K562 (cell line): ENCODE results near the gene DCLK2. TPM values are rescaled to one million over a fixed set of nuclear protein-coding genes. Genes with fewer than 3 reads are reported as not detected.

ENCODE experiments used
- ATAC-seq: fragments of 200-7000 bp; cut with Tn5 transposase; 3 replicates; pipeline ENCODE4 v1.9.1; 2020; ENCODE audit warnings: moderate library complexity
- BruUV-seq: library from RNA; stranded (reverse); fragments of 400-500 nt; replicated peaks from 2 replicates; lab custom pipeline; 2021; lab: Mats Ljungman, UMichigan
- CTCF ChIA-PET: fragments of 300-600 bp; formaldehyde crosslinking; extraction: SDS; loops from one replicate; lab custom pipeline; 2021; ENCODE audit warnings: low intra/inter-chr PET ratio; lab: Yijun Ruan, JAX
- POLR2A ChIA-PET: fragments of 300-600, 350-650 bp; sonication (Branson Sonifier 250); formaldehyde crosslinking; extraction: SDS; loops from one replicate; lab custom pipeline; 2021; ENCODE audit warnings: antibody characterized with exemption, inconsistent platforms; lab: Yijun Ruan, JAX
- DNase-seq, 4 experiments: peaks; one replicate each; pipeline versions ENCODE4 v3.0.0 to v3.0.0-alpha.2; 2011 to 2018; ENCODE audit warnings: low spot score in 3 of 4, mixed read lengths in 3 of 4; ENCODE audit errors: extremely low read depth in 1 of 4
- FAIRE-seq: peaks from 2 replicates; lab custom pipeline; 2011; peaks lifted over from hg19 to GRCh38; lab: Jason Lieb, UNC
- H2AFZ ChIP-seq: 2 replicates; pipeline ENCODE4 v1.6.0; 2011; ENCODE audit warnings: low read depth, low read length, control low read depth, inconsistent platforms
- H3K27ac ChIP-seq: fragments of 200-600 bp; 3 replicates; pipeline ENCODE4 v1.8.0; 2011; ENCODE audit warnings: low read depth, mild to moderate bottlenecking, control low read depth, inconsistent platforms, low read length, moderate library complexity, mixed read lengths; ENCODE audit errors: extremely low read depth
- H3K27me3 ChIP-seq, 2 experiments: fragments of 300-600 bp in 1 of 2; 2 replicates in 1 of 2; 3 replicates in 1 of 2; pipeline versions ENCODE4 v1.6.0 to v1.8.0; 2011; ENCODE audit warnings: inconsistent platforms in 2 of 2, low read length in 2 of 2, mild to moderate bottlenecking in 1 of 2, mixed read lengths in 1 of 2, moderate library complexity in 1 of 2; ENCODE audit not compliant: control insufficient read depth in 2 of 2, insufficient read depth in 2 of 2
- H3K36me3 ChIP-seq: fragments of 300-600 bp; 3 replicates; pipeline ENCODE4 v1.8.0; 2011; ENCODE audit warnings: mild to moderate bottlenecking, low read length, inconsistent platforms; ENCODE audit not compliant: control insufficient read depth, insufficient read depth
- H3K4me1 ChIP-seq, 2 experiments: fragments of 200-600 bp in 1 of 2; replicated peaks in 1 of 2; 2 replicates in 1 of 2; 3 replicates in 1 of 2; pipeline versions ENCODE4 v1.5.1 to v1.8.0; 2011; ENCODE audit warnings: inconsistent platforms in 2 of 2, low read length in 2 of 2, mild to moderate bottlenecking in 1 of 2, mixed read lengths in 1 of 2, moderate library complexity in 1 of 2; ENCODE audit not compliant: control insufficient read depth in 2 of 2, insufficient read depth in 2 of 2
- H3K4me2 ChIP-seq: 2 replicates; pipeline ENCODE4 v1.6.1; 2011; ENCODE audit warnings: low read length, control low read depth, inconsistent platforms, mixed read lengths; ENCODE audit not compliant: insufficient read depth
- H3K4me3 ChIP-seq: fragments of 200-600 bp; sonication (generic), shearing (Covaris generic); 2 replicates; pipeline ENCODE4 v1.5.1; 2016; ENCODE audit warnings: control low read depth, inconsistent platforms
- H3K79me2 ChIP-seq: fragments of 200-600 bp; 3 replicates; pipeline ENCODE4 v1.8.0; 2011; ENCODE audit warnings: low read length, inconsistent platforms; ENCODE audit not compliant: control insufficient read depth, insufficient read depth
- H3K9ac ChIP-seq, 2 experiments: 2 replicates each; pipeline versions ENCODE4 v1.6.0 to v1.6.1; 2011; ENCODE audit warnings: low read depth in 2 of 2, low read length in 2 of 2, control low read depth in 1 of 2, inconsistent platforms in 1 of 2, mild to moderate bottlenecking in 1 of 2, mixed read lengths in 1 of 2; ENCODE audit not compliant: insufficient read depth in 1 of 2
- H3K9me1 ChIP-seq: one replicate; pipeline ENCODE4 v1.6.0; 2011; ENCODE audit warnings: inconsistent platforms, mild to moderate bottlenecking, low read length, moderate library complexity; ENCODE audit not compliant: control insufficient read depth, insufficient read depth
- H3K9me3 ChIP-seq: replicated peaks from 2 replicates; pipeline ENCODE4 v1.5.1; 2011; ENCODE audit warnings: low read depth, low read length, inconsistent platforms; ENCODE audit not compliant: control insufficient read depth, insufficient read depth
- H4K20me1 ChIP-seq: replicated peaks from 2 replicates; pipeline ENCODE4 v1.6.1; 2011; ENCODE audit warnings: low read length, inconsistent platforms, mixed read lengths; ENCODE audit not compliant: control insufficient read depth, insufficient read depth
- DEAF1 ChIP-seq: fragments of 450-650 bp; formaldehyde crosslinking; IDR thresholded peaks from 2 replicates; pipeline ENCODE4 v1.4.0; 2020; ENCODE audit warnings: mild to moderate bottlenecking, moderate library complexity
- ELF2 ChIP-seq: fragments of 250-450 bp; sonication (Bioruptor Pico); IDR thresholded peaks from 2 replicates; pipeline ENCODE4 v1.5.0; 2021; ENCODE audit warnings: mild to moderate bottlenecking
- ETS2 ChIP-seq: IDR thresholded peaks from 2 replicates; pipeline ENCODE4 v1.6.1; 2016; ENCODE audit warnings: borderline replicate concordance, missing genetic modification characterization, mild to moderate bottlenecking, moderate library complexity, missing compliant biosample characterization; ENCODE audit not compliant: poor library complexity, severe bottlenecking
- ETV5 ChIP-seq: sonication (generic); formaldehyde crosslinking; IDR thresholded peaks from 2 replicates; pipeline ENCODE4 v1.4.0; 2020; ENCODE audit warnings: low read depth, mild to moderate bottlenecking, missing genetic modification reagents
- HNRNPK ChIP-seq: fragments of 200-400 bp; formaldehyde crosslinking; IDR thresholded peaks from one replicate; pipeline ENCODE4 v1.6.1; 2018; ENCODE audit warnings: mild to moderate bottlenecking, low read depth, low read length; ENCODE audit not compliant: poor library complexity, severe bottlenecking
- IRF9 ChIP-seq: fragments of 450-650 bp; IDR thresholded peaks from 2 replicates; pipeline ENCODE4 v1.6.1; 2016; ENCODE audit warnings: missing biosample characterization, missing genetic modification characterization
- KLF6 ChIP-seq: fragments of 250-450 bp; sonication (Bioruptor Pico); IDR thresholded peaks from 2 replicates; pipeline ENCODE4 v1.4.0; 2020; ENCODE audit warnings: mild to moderate bottlenecking, moderate library complexity, borderline replicate concordance
- MXD1 ChIP-seq: fragments of 250-450 bp; sonication (Bioruptor Pico); IDR thresholded peaks from 2 replicates; pipeline ENCODE4 v1.8.0; 2021; ENCODE audit warnings: borderline replicate concordance, mild to moderate bottlenecking, moderate library complexity; ENCODE audit not compliant: poor library complexity, severe bottlenecking
- NEUROD1 ChIP-seq: fragments of 150-350 bp; IDR thresholded peaks from 2 replicates; pipeline ENCODE4 v1.6.1; 2014; ENCODE audit warnings: borderline replicate concordance, low read length, low read depth; ENCODE audit not compliant: partially characterized antibody
- POLR2B ChIP-seq: fragments of 450-650 bp; IDR thresholded peaks from 2 replicates; pipeline ENCODE4 v1.6.1; 2018; ENCODE audit warnings: low read depth; ENCODE audit not compliant: partially characterized antibody
- PRMT5 ChIP-seq: sonication (generic); formaldehyde crosslinking; IDR thresholded peaks from 2 replicates; pipeline ENCODE4 v1.5.0; 2020; ENCODE audit warnings: missing genetic modification reagents
- RNF219 ChIP-seq: fragments of 250-450 bp; sonication (Bioruptor Pico); IDR thresholded peaks from 2 replicates; pipeline ENCODE4 v1.5.0; 2022; ENCODE audit warnings: mild to moderate bottlenecking
- SMAD3 ChIP-seq: fragments of 450-650 bp; formaldehyde crosslinking; conservative IDR thresholded peaks from 2 replicates; pipeline ENCODE4 v1.4.0; 2020; ENCODE audit warnings: mild to moderate bottlenecking
- TBP ChIP-seq: optimal IDR thresholded peaks from 2 replicates; pipeline ENCODE3; 2011; ENCODE audit warnings: low read depth, low read length, improper control_type of control experiment
- WGBS: fragments of 100-300 bp; shearing (Covaris generic); methylation state at CpG from one replicate; pipeline ENCODE4 v1.1.6; 2016; ENCODE audit warnings: low coverage, mixed read lengths; ENCODE audit not compliant: insufficient coverage; ENCODE audit errors: missing lambda C conversion rate; 5-methylcytosine and 5-hydroxymethylcytosine counted together
- in situ Hi-C: fragments of 300-500 bp; cut with MboI; formaldehyde crosslinking; loops from 4 replicates; pipeline ENCODE4 v1.15.0; 2018; ENCODE audit warnings: inconsistent platforms, mixed read lengths
- intact Hi-C: fragments of 100-400 bp; cut with micrococcal nuclease; formaldehyde crosslinking; loops from 2 replicates; pipeline ENCODE4 v1.14.2; 2022
- polyA plus RNA-seq, 8 experiments: library from polyadenylated mRNA; depleted of rRNA in 4 of 8; stranded (reverse) in 5 of 8; unstranded in 3 of 8; fragments of >200 nt; fragmentation: Nextera tagmentation in 2 of 8; fragmentation: Illumina TruSeq in 1 of 8; extraction: Ambion mirVana in 2 of 8; extraction: Trizol in 1 of 8; gene quantifications; 2 replicates each; pipeline versions ENCODE4 v1.2.1 to v1.2.3, GENCODE V29; 2011 to 2014; ENCODE audit warnings: inconsistent platforms in 1 of 8, missing spikeins in 1 of 8
- total RNA-seq, 7 experiments: library from RNA; depleted of rRNA in 6 of 7; stranded (reverse); fragments of >200 nt in 6 of 7; fragmentation: Illumina TruSeq in 2 of 7; extraction: Trizol in 2 of 7; gene quantifications; 2 replicates each; pipeline versions ENCODE4 v1.2.1 to v1.2.3, GENCODE V29; 2011 to 2021; ENCODE audit warnings: low replicate concordance in 1 of 7

The DCLK2 gene
- total and polyA plus RNA-seq, 9 of the 15 experiments (the other 6 are each of a cell fraction or from before 2014, with no cell fraction given): not detected

GRCh38 chr4:150256841-150257730 lies 178.8 kb downstream of the DCLK2 start:
- WGBS: 35% methylated on average over 25 of the region's 25 CpGs
- POLR2A ChIA-PET: interaction anchor here (0.7 to 1.4 kb wide), 2 partner anchors 16 to 48 kb away, joined by 3 read pairs; no protein-coding TSS in a partner anchor
- ATAC-seq (no peak), DNase-seq (no peak), FAIRE-seq (no peak)
- Histone ChIP-seq H4K20me1 (no peaks in the 10 kb centered on the region), H3K9ac (no peak overlapping the region), H3K36me3 (no peaks in the 10 kb centered on the region), H3K4me2 (no peak overlapping the region), H2AFZ (no peak overlapping the region), H3K27me3 (no peaks in the 10 kb centered on the region), H3K79me2 (no peaks in the 10 kb centered on the region), H3K27ac (no peak overlapping the region), H3K9me1 (no peaks in the 10 kb centered on the region), H3K4me1 (peaks cover 0 to 7% of the 10 kb centered on the region in 2 experiments; a peak in 2 of 5 replicates), H3K4me3 (no peak overlapping the region), H3K9me3 (no peaks in the 10 kb centered on the region)
- intact Hi-C loops (no loop called here), in situ Hi-C loops (no loop called here)
- CTCF ChIA-PET: no interaction called here
- no TSS peak for BruUV-seq
- no peak for TF ChIP-seq ELF2 (CRISPR knock-in tag)
- TF ChIP-seq IRF9 (tag): no peak
- TF ChIP-seq TBP: no peak
- TF ChIP-seq NEUROD1: no peak
- TF ChIP-seq ETV5: no peak
- no peak for TF ChIP-seq MXD1 (CRISPR knock-in tag)
- TF ChIP-seq DEAF1 (CRISPR knock-in tag): no peak
- TF ChIP-seq HNRNPK: no peak
- no peak for TF ChIP-seq KLF6 (CRISPR knock-in tag)
- no peak for TF ChIP-seq POLR2B
- no peak for TF ChIP-seq RNF219 (CRISPR knock-in tag)
- TF ChIP-seq ETS2 (tag): no peak
- no peak for TF ChIP-seq PRMT5 (CRISPR knock-in tag)
- TF ChIP-seq SMAD3 (CRISPR knock-in tag): no peak
